ENCODE data around the gene ODAD2. TPM values are rescaled to one million over a fixed set of nuclear protein-coding genes. Genes with fewer than 3 reads are reported as not detected.

ODAD2 gene
- 3.6 TPM for polyA plus RNA-seq (2013, experiment 1 of 2)
- 3.1 TPM for polyA plus RNA-seq (2013, experiment 2 of 2)

DNA sequence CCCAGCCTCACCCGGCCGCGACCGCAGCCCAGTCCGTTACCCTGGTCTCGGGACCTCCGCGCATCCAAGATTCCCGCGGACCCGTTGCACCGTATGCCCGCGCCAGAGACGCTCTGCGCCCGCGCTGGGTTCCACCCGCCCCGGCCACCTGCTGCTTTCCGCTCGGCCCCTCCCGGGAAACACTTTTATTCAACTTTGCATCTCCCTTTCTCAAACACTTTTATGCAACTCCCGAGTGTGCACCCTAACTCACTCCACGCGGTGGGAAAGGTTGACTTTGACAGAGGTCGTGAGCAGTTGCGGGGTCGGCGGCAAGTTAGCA, at the start of gene ODAD2:
Gene ODAD2 (minus strand): TSS at position 126 of the 322 bp plus-strand sequence. CDS start 3,937 bp downstream, outside the sequence.
- Histone ChIP-seq H2BK15ac (replicated peaks; ENCODE audit: low read depth) (peak within 1 kb of the TSS; percentile 21), H3K4me1 (ENCODE audit: control insufficient read depth, low read depth, low read length) (peaks cover 2% of the 10 kb centered on the region), H3K79me2 (ENCODE audit: control insufficient read depth, insufficient read depth, low read length) (no peaks in the 10 kb centered on the region), H3K18ac (ENCODE audit: low read length) (peak within 1 kb of the TSS; percentile 55), H2BK120ac (ENCODE audit: low read depth, low read length) (no peak within 1 kb of the TSS), H3K9ac (ENCODE audit: low read length) (peak within 1 kb of the TSS; percentile 87), H3K56ac (ENCODE audit: low read length) (peak within 1 kb of the TSS; percentile 94), H3K27ac (ENCODE audit: low read depth, low read length) (no peak within 1 kb of the TSS), H3K4ac (ENCODE audit: low read depth, low read length) (no peak within 1 kb of the TSS), H4K8ac (ENCODE audit: low read depth, low read length) (no peak within 1 kb of the TSS), H3K36me3 (ENCODE audit: control insufficient read depth, insufficient read depth, low read length) (no peaks in the 10 kb centered on the region), H2AK5ac (ENCODE audit: low read length) (no peak within 1 kb of the TSS), H3K27me3 (ENCODE audit: insufficient read depth, low read length, poor library complexity) (no peaks in the 10 kb centered on the region), H3K23ac (ENCODE audit: low read length) (no peak within 1 kb of the TSS), H3K4me2 (ENCODE audit: low read length) (peak within 1 kb of the TSS; percentile 95), H3K4me3 (ENCODE audit: low read length) (peak within 1 kb of the TSS; percentile 77), H4K5ac (ENCODE audit: low read length) (no peak within 1 kb of the TSS), H2BK5ac (ENCODE audit: low read length) (peak within 1 kb of the TSS; percentile 95), H3K79me1 (ENCODE audit: low read length) (no peaks in the 10 kb centered on the region)
- no CpG with 5 or more reads among the region's 30 CpGs for WGBS (ENCODE audit: extremely low coverage, insufficient coverage, low lambda C conversion rate)
- DNase-seq = no peak

- Histone ChIP-seq H2AK5ac (ENCODE audit: low read length) (no peak overlapping the region), H3K4me1 (ENCODE audit: control insufficient read depth, low read depth, low read length) (no peaks in the 10 kb centered on the region), H3K23ac (ENCODE audit: low read length) (no peak overlapping the region), H3K9ac (ENCODE audit: low read length) (no peak overlapping the region), H3K4me2 (ENCODE audit: low read length) (no peak overlapping the region), H3K36me3 (ENCODE audit: control insufficient read depth, insufficient read depth, low read length) (no peaks in the 10 kb centered on the region), H3K4me3 (ENCODE audit: low read length) (no peak overlapping the region), H2BK5ac (ENCODE audit: low read length) (no peak overlapping the region), H3K4ac (ENCODE audit: low read depth, low read length) (no peak overlapping the region), H3K56ac (ENCODE audit: low read length) (no peak overlapping the region), H3K27me3 (ENCODE audit: insufficient read depth, low read length, poor library complexity) (no peaks in the 10 kb centered on the region), H3K18ac (ENCODE audit: low read length) (no peak overlapping the region), H3K79me1 (ENCODE audit: low read length) (no peaks in the 10 kb centered on the region), H4K8ac (ENCODE audit: low read depth, low read length) (no peak overlapping the region), H3K27ac (ENCODE audit: low read depth, low read length) (no peak overlapping the region), H3K79me2 (ENCODE audit: control insufficient read depth, insufficient read depth, low read length) (no peaks in the 10 kb centered on the region), H4K5ac (ENCODE audit: low read length) (no peak overlapping the region), H2BK120ac (ENCODE audit: low read depth, low read length) (no peak overlapping the region), H2BK15ac (replicated peaks; ENCODE audit: low read depth) (no peak overlapping the region)
- DNase-seq = no peak
- no CpG with 5 or more reads among the region's 4 CpGs for WGBS (ENCODE audit: extremely low coverage, insufficient coverage, low lambda C conversion rate)
Observed at GRCh38 chr10:28047061-28047460, 48.2 kb upstream of the ODAD2 start.

DNA sequence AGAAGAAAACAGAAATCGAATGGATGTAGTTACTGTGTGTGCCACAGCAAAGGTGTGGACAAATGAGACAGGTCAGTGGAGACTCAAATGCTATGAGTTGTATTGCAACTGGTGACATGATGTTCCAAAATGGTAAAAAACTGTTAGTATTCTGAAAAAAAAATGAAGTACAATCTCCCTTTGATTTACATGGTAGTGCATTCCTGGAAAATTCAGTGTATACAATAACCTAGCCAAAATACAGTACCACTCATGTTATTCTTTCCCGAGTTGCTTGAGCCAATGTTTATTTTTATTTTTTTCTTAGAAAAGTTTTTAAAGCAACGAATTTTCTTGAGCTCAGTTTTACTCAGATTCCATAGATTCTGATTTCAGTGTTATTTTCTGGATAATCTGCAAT, 47.7 kb upstream of the ODAD2 start:
- no peak overlapping the region for H3K27ac ChIP-seq (ENCODE audit: low read depth, low read length)
- H3K23ac ChIP-seq (ENCODE audit: low read length) = no peak overlapping the region

GRCh38 chr10:28043941-28044340, 45.1 kb upstream of the ODAD2 start:
- Histone ChIP-seq H3K4me2 (ENCODE audit: low read length) (no peak overlapping the region), H3K4me3 (ENCODE audit: low read length) (no peak overlapping the region), H3K79me1 (ENCODE audit: low read length) (no peaks in the 10 kb centered on the region), H3K23ac (ENCODE audit: low read length) (no peak overlapping the region), H4K5ac (ENCODE audit: low read length) (no peak overlapping the region), H3K27ac (ENCODE audit: low read depth, low read length) (no peak overlapping the region), H3K56ac (ENCODE audit: low read length) (no peak overlapping the region), H3K27me3 (ENCODE audit: insufficient read depth, low read length, poor library complexity) (no peaks in the 10 kb centered on the region), H2AK5ac (ENCODE audit: low read length) (no peak overlapping the region), H3K79me2 (ENCODE audit: control insufficient read depth, insufficient read depth, low read length) (no peaks in the 10 kb centered on the region), H3K18ac (ENCODE audit: low read length) (no peak overlapping the region), H3K36me3 (ENCODE audit: control insufficient read depth, insufficient read depth, low read length) (no peaks in the 10 kb centered on the region), H2BK5ac (ENCODE audit: low read length) (no peak overlapping the region), H2BK120ac (ENCODE audit: low read depth, low read length) (no peak overlapping the region), H3K4me1 (ENCODE audit: control insufficient read depth, low read depth, low read length) (no peaks in the 10 kb centered on the region), H4K8ac (ENCODE audit: low read depth, low read length) (no peak overlapping the region), H3K9ac (ENCODE audit: low read length) (no peak overlapping the region), H3K4ac (ENCODE audit: low read depth, low read length) (no peak overlapping the region), H2BK15ac (replicated peaks; ENCODE audit: low read depth) (no peak overlapping the region)
- WGBS (ENCODE audit: extremely low coverage, insufficient coverage, low lambda C conversion rate) = no CpG with 5 or more reads among the region's 1 CpG
- DNase-seq = no peak

More for the DNA sequence above, 47.7 kb upstream of the ODAD2 start:
- H3K4me3 ChIP-seq (ENCODE audit: low read length) = no peak overlapping the region
- H2BK5ac ChIP-seq (ENCODE audit: low read length) = no peak overlapping the region
- no peaks in the 10 kb centered on the region for H3K36me3 ChIP-seq (ENCODE audit: control insufficient read depth, insufficient read depth, low read length)
- DNase-seq = no peak
- no peak overlapping the region for H2BK15ac ChIP-seq (replicated peaks; ENCODE audit: low read depth)
- no peaks in the 10 kb centered on the region for H3K27me3 ChIP-seq (ENCODE audit: insufficient read depth, low read length, poor library complexity)
- no peak overlapping the region for H3K4me2 ChIP-seq (ENCODE audit: low read length)
- no peak overlapping the region for H4K8ac ChIP-seq (ENCODE audit: low read depth, low read length)
- H3K79me2 ChIP-seq (ENCODE audit: control insufficient read depth, insufficient read depth, low read length) = no peaks in the 10 kb centered on the region
- WGBS (ENCODE audit: extremely low coverage, insufficient coverage, low lambda C conversion rate) = no CpG with 5 or more reads among the region's 3 CpGs
- H3K18ac ChIP-seq (ENCODE audit: low read length) = no peak overlapping the region
- H3K56ac ChIP-seq (ENCODE audit: low read length) = no peak overlapping the region
- no peaks in the 10 kb centered on the region for H3K4me1 ChIP-seq (ENCODE audit: control insufficient read depth, low read depth, low read length)
- H2AK5ac ChIP-seq (ENCODE audit: low read length) = no peak overlapping the region
- H3K4ac ChIP-seq (ENCODE audit: low read depth, low read length) = no peak overlapping the region
- no peak overlapping the region for H2BK120ac ChIP-seq (ENCODE audit: low read depth, low read length)
- H3K79me1 ChIP-seq (ENCODE audit: low read length) = no peaks in the 10 kb centered on the region
- H3K9ac ChIP-seq (ENCODE audit: low read length) = no peak overlapping the region
- H4K5ac ChIP-seq (ENCODE audit: low read length) = no peak overlapping the region

- H2BK120ac ChIP-seq (ENCODE audit: low read depth, low read length) = no peak overlapping the region
- no peak overlapping the region for H2AK5ac ChIP-seq (ENCODE audit: low read length)
- H3K18ac ChIP-seq (ENCODE audit: low read length) = no peak overlapping the region
- H3K79me2 ChIP-seq (ENCODE audit: control insufficient read depth, insufficient read depth, low read length) = no peaks in the 10 kb centered on the region
- H2BK5ac ChIP-seq (ENCODE audit: low read length) = no peak overlapping the region
- H3K27me3 ChIP-seq (ENCODE audit: insufficient read depth, low read length, poor library complexity) = no peaks in the 10 kb centered on the region
- WGBS (ENCODE audit: extremely low coverage, insufficient coverage, low lambda C conversion rate) = no CpG with 5 or more reads among the region's 3 CpGs
- H3K4me2 ChIP-seq (ENCODE audit: low read length) = no peak overlapping the region
- H3K27ac ChIP-seq (ENCODE audit: low read depth, low read length) = no peak overlapping the region
- no peak overlapping the region for H3K4ac ChIP-seq (ENCODE audit: low read depth, low read length)
- no peak overlapping the region for H2BK15ac ChIP-seq (replicated peaks; ENCODE audit: low read depth)
- DNase-seq = no peak
- H3K4me3 ChIP-seq (ENCODE audit: low read length) = no peak overlapping the region
- H3K23ac ChIP-seq (ENCODE audit: low read length) = no peak overlapping the region
- H3K9ac ChIP-seq (ENCODE audit: low read length) = no peak overlapping the region
- no peaks in the 10 kb centered on the region for H3K36me3 ChIP-seq (ENCODE audit: control insufficient read depth, insufficient read depth, low read length)
- H3K4me1 ChIP-seq (ENCODE audit: control insufficient read depth, low read depth, low read length) = no peaks in the 10 kb centered on the region
- H3K56ac ChIP-seq (ENCODE audit: low read length) = no peak overlapping the region
- H4K5ac ChIP-seq (ENCODE audit: low read length) = no peak overlapping the region
- no peaks in the 10 kb centered on the region for H3K79me1 ChIP-seq (ENCODE audit: low read length)
- H4K8ac ChIP-seq (ENCODE audit: low read depth, low read length) = no peak overlapping the region
Observed at GRCh38 chr10:28036587-28036986, 37.7 kb upstream of the ODAD2 start.

Data from mesendoderm (in vitro differentiated cells).